MM.1S (cell line): Measurements from ENCODE around the gene SIGLEC6.

ENCODE experiments used
- CTCF ChIP-seq: fragments of 300-600 bp; sonication (generic); IDR thresholded peaks from 2 replicates; pipeline ENCODE4 v1.5.1; 2016; ENCODE audit warnings: antibody characterized with exemption, low read length, mixed read lengths
- EZH2 ChIP-seq: fragments of 300-600 bp; sonication (generic); optimal IDR thresholded peaks from 2 replicates; pipeline ENCODE3; 2017; ENCODE audit warnings: low read depth, mild to moderate bottlenecking, antibody characterized with exemption, low read length, mixed read lengths
- EZH2phosphoT487 ChIP-seq: fragments of 300-600 bp; sonication (generic); IDR thresholded peaks from 2 replicates; pipeline ENCODE4 v1.6.1; 2018; ENCODE audit warnings: antibody characterized with exemption, low read length

GRCh38 chr19:51525651-51526050 is 5.8 kb downstream of the SIGLEC6 start:
- no peak for TF ChIP-seq CTCF
- TF ChIP-seq EZH2: no peak
- no peak for TF ChIP-seq EZH2phosphoT487
